WTC11 (cell line): ENCODE results near the gene NECTIN1. TPM values are rescaled to one million over a fixed set of nuclear protein-coding genes. Genes with fewer than 3 reads are reported as not detected.
A peak's percentile ranks its signal among the peaks of the same experiment; 100 is the strongest.

Experiments used
- ATAC-seq: fragments of 200-7000 bp; cut with Tn5 transposase; 2 replicates; pipeline ENCODE4 v1.10.0; 2021; ENCODE audit warnings: mild to moderate bottlenecking, moderate library complexity
- CTCF ChIA-PET: fragments of 300-600 bp; sonication (Branson Sonifier 250); formaldehyde crosslinking; loops from one replicate; lab custom pipeline; 2021; ENCODE audit warnings: antibody characterized with exemption; lab: Charles Lee
- POLR2A ChIA-PET: fragments of 350-600 bp; sonication (Branson Sonifier 250); formaldehyde crosslinking; loops from one replicate; lab custom pipeline; 2021; ENCODE audit warnings: antibody characterized with exemption; lab: Charles Lee
- DNase-seq: peaks from one replicate; pipeline ENCODE4 v3.0.0; 2021; ENCODE audit warnings: low spot score
- H3K27ac Mint-ChIP-seq: 2 replicates; pipeline ENCODE4 v1.8.0; 2021; ENCODE audit warnings: mixed read lengths
- H3K27me3 Mint-ChIP-seq: 2 replicates; pipeline ENCODE4 v1.8.0; 2021; ENCODE audit warnings: low read depth, mild to moderate bottlenecking, moderate library complexity, mixed read lengths
- H3K36me3 Mint-ChIP-seq: 2 replicates; pipeline ENCODE4 v1.8.0; 2021; ENCODE audit warnings: mixed read lengths
- H3K4me1 Mint-ChIP-seq: 2 replicates; pipeline ENCODE4 v1.8.0; 2022; ENCODE audit warnings: mixed read lengths
- H3K4me3 Mint-ChIP-seq: 2 replicates; pipeline ENCODE4 v1.8.0; 2021; ENCODE audit warnings: mild to moderate bottlenecking, moderate library complexity, mixed read lengths
- H3K9me3 Mint-ChIP-seq: 2 replicates; pipeline ENCODE4 v1.8.0; 2021; ENCODE audit warnings: mixed read lengths
- ATF1 ChIP-seq: sonication (generic); formaldehyde crosslinking; IDR thresholded peaks from 2 replicates; pipeline ENCODE4 v1.8.1; 2023; ENCODE audit warnings: mild to moderate bottlenecking, moderate library complexity, missing genetic modification reagents
- EMX1 ChIP-seq: fragments of 250-450 bp; sonication (Bioruptor Pico); IDR thresholded peaks from 2 replicates; pipeline ENCODE4 v1.8.0; 2021; ENCODE audit warnings: mild to moderate bottlenecking
- GTF2I ChIP-seq: fragments of 250-450 bp; sonication (Bioruptor Pico); conservative IDR thresholded peaks from 2 replicates; pipeline ENCODE4 v1.4.0; 2021; ENCODE audit warnings: mild to moderate bottlenecking
- NFYB ChIP-seq: sonication (generic); formaldehyde crosslinking; conservative IDR thresholded peaks from 2 replicates; pipeline ENCODE4 v1.8.0; 2022; ENCODE audit warnings: low read depth, missing genetic modification reagents
- RORB ChIP-seq: fragments of 250-450 bp; sonication (Bioruptor Pico); IDR thresholded peaks from 2 replicates; pipeline ENCODE4 v1.9.0; 2021; ENCODE audit warnings: mild to moderate bottlenecking
- ZNF121 ChIP-seq: sonication (generic); formaldehyde crosslinking; IDR thresholded peaks from 2 replicates; pipeline ENCODE4 v1.8.0; 2023; ENCODE audit warnings: missing genetic modification reagents
- ZNF232 ChIP-seq: sonication (generic); formaldehyde crosslinking; IDR thresholded peaks from 2 replicates; pipeline ENCODE4 v1.8.0; 2022; ENCODE audit warnings: mild to moderate bottlenecking, missing genetic modification reagents
- ZNF423 ChIP-seq: fragments of 250-450 bp; sonication (Bioruptor Pico); IDR thresholded peaks from 2 replicates; pipeline ENCODE4 v2.1.2; 2022; ENCODE audit warnings: mild to moderate bottlenecking, moderate library complexity
- total RNA-seq: library from RNA; stranded (reverse); gene quantifications from 3 replicates; pipeline ENCODE4 v1.2.3, GENCODE V29; 2021
- TF ChIP-seq, protein P1 (sequence below): sonication (generic); formaldehyde crosslinking; IDR thresholded peaks from 2 replicates; pipeline ENCODE4 v1.8.0; 2022; ENCODE audit warnings: mild to moderate bottlenecking, missing genetic modification reagents
- TF ChIP-seq, protein P2 (sequence below): sonication (generic); formaldehyde crosslinking; IDR thresholded peaks from 2 replicates; pipeline ENCODE4 v1.8.0; 2023; ENCODE audit warnings: missing genetic modification reagents, mild to moderate bottlenecking, borderline replicate concordance
- TF ChIP-seq, protein P3 (sequence below): sonication (generic); formaldehyde crosslinking; conservative IDR thresholded peaks from 2 replicates; pipeline ENCODE4 v1.8.1; 2022; ENCODE audit warnings: mild to moderate bottlenecking, missing genetic modification reagents
- TF ChIP-seq, protein P4 (sequence below): fragments of 250-450 bp; sonication (Bioruptor Pico); IDR thresholded peaks from 2 replicates; pipeline ENCODE4 v1.9.0; 2021; ENCODE audit warnings: mild to moderate bottlenecking, borderline replicate concordance

NECTIN1 gene
- total RNA-seq, 1 experiment from 2014 or later = 86.2 TPM

DNA sequence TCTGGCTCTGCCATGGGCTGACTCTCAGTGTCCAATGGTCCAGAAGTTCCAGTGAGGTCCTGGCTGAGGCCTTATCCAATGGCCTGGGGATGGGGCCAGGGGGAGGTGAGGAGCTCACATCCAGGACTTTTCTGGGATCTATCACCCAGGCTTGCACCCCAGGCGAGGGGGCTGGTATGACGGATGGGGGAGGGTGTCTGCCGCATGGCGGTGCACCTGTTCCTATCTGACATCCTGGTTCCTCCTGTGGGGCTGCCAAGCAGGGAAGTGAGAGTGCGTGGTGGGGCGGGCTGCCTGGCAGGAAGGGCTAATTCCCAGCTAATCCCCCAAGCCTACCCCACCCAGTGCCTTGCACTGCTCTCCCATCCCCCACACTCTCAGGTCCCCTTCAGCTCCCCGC lies 102.1 kb downstream of the NECTIN1 start:
- ChIA-PET CTCF (interaction anchor here (1.2 to 5.7 kb wide), 2 partner anchors 15 to 152 kb away, joined by 3 to 95 read pairs; no protein-coding TSS in a partner anchor), POLR2A (no interaction called here)
- DNase-seq (no peak), ATAC-seq (no peak)
- H3K27ac Mint-ChIP-seq = no peak overlapping the region
- peaks cover 44% of the 10 kb centered on the region for H3K4me1 Mint-ChIP-seq
- no peaks in the 10 kb centered on the region for H3K9me3 Mint-ChIP-seq
- peaks cover 4% of the 10 kb centered on the region for H3K27me3 Mint-ChIP-seq
- no peak overlapping the region for H3K4me3 Mint-ChIP-seq
- no peaks in the 10 kb centered on the region for H3K36me3 Mint-ChIP-seq
- TF ChIP-seq, protein P1, sequence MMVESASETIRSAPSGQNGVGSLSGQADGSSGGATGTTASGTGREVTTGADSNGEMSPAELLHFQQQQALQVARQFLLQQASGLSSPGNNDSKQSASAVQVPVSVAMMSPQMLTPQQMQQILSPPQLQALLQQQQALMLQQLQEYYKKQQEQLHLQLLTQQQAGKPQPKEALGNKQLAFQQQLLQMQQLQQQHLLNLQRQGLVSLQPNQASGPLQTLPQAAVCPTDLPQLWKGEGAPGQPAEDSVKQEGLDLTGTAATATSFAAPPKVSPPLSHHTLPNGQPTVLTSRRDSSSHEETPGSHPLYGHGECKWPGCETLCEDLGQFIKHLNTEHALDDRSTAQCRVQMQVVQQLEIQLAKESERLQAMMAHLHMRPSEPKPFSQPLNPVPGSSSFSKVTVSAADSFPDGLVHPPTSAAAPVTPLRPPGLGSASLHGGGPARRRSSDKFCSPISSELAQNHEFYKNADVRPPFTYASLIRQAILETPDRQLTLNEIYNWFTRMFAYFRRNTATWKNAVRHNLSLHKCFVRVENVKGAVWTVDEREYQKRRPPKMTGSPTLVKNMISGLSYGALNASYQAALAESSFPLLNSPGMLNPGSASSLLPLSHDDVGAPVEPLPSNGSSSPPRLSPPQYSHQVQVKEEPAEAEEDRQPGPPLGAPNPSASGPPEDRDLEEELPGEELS (CRISPR knock-in tag) = no peak
- TF ChIP-seq ZNF232 (no peak), EMX1 (no peak), ATF1 (CRISPR knock-in tag) (no peak), ZNF121 (CRISPR knock-in tag) (no peak), RORB (CRISPR knock-in tag) (no peak), NFYB (CRISPR knock-in tag) (no peak), GTF2I (no peak)
- TF ChIP-seq, protein P2, sequence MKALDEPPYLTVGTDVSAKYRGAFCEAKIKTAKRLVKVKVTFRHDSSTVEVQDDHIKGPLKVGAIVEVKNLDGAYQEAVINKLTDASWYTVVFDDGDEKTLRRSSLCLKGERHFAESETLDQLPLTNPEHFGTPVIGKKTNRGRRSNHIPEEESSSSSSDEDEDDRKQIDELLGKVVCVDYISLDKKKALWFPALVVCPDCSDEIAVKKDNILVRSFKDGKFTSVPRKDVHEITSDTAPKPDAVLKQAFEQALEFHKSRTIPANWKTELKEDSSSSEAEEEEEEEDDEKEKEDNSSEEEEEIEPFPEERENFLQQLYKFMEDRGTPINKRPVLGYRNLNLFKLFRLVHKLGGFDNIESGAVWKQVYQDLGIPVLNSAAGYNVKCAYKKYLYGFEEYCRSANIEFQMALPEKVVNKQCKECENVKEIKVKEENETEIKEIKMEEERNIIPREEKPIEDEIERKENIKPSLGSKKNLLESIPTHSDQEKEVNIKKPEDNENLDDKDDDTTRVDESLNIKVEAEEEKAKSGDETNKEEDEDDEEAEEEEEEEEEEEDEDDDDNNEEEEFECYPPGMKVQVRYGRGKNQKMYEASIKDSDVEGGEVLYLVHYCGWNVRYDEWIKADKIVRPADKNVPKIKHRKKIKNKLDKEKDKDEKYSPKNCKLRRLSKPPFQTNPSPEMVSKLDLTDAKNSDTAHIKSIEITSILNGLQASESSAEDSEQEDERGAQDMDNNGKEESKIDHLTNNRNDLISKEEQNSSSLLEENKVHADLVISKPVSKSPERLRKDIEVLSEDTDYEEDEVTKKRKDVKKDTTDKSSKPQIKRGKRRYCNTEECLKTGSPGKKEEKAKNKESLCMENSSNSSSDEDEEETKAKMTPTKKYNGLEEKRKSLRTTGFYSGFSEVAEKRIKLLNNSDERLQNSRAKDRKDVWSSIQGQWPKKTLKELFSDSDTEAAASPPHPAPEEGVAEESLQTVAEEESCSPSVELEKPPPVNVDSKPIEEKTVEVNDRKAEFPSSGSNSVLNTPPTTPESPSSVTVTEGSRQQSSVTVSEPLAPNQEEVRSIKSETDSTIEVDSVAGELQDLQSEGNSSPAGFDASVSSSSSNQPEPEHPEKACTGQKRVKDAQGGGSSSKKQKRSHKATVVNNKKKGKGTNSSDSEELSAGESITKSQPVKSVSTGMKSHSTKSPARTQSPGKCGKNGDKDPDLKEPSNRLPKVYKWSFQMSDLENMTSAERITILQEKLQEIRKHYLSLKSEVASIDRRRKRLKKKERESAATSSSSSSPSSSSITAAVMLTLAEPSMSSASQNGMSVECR (CRISPR knock-in tag) = no peak
- TF ChIP-seq, protein P3, sequence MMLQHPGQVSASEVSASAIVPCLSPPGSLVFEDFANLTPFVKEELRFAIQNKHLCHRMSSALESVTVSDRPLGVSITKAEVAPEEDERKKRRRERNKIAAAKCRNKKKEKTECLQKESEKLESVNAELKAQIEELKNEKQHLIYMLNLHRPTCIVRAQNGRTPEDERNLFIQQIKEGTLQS (CRISPR knock-in tag) = no peak
- TF ChIP-seq, all 79 proteins: peak for 0

DNA sequence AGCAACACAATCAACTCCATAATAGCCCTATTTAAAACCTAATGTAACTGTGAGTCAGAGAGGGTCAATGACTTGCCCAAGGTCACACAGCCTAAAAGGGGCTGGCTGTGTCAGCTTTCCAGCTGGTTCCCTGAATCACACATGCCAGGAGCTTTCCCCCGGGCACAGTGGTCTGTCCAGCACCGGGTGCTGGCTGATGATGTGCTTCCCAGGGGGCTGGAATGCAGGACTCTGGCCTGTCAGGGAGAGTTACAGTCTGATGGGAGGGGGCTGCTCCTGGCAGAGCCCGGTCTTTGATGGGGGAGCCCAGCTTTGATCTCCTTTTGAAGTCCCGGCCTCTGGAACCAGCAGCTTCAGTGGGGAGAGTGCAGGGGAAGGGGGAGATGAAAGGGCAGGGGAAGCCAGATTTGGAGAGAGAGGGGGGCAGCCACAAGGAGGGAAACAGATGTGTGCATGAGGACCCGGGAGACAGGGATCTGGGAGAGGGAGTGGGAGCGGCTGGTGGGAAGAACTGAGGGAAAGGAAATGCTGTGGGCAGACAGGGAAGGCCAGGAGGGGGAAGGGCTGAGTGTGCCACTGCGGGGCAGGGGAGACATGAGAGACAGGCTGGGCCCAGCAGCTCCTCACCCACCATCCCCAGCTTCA lies 102.7 kb downstream of the NECTIN1 start:
- Mint-ChIP-seq H3K36me3 (no peaks in the 10 kb centered on the region), H3K4me1 (peaks cover 44% of the 10 kb centered on the region), H3K27ac (no peak overlapping the region), H3K9me3 (no peaks in the 10 kb centered on the region), H3K4me3 (no peak overlapping the region), H3K27me3 (peaks cover 4% of the 10 kb centered on the region)
- CTCF ChIA-PET = interaction anchor here (0.6 to 5.7 kb wide), 6 partner anchors 16 to 542 kb away, joined by 3 to 95 read pairs (median 4); no protein-coding TSS in a partner anchor
- POLR2A ChIA-PET = no interaction called here
- no peak for ATAC-seq
- DNase-seq = no peak
- TF ChIP-seq NFYB (CRISPR knock-in tag) = no peak
- TF ChIP-seq, protein P4, sequence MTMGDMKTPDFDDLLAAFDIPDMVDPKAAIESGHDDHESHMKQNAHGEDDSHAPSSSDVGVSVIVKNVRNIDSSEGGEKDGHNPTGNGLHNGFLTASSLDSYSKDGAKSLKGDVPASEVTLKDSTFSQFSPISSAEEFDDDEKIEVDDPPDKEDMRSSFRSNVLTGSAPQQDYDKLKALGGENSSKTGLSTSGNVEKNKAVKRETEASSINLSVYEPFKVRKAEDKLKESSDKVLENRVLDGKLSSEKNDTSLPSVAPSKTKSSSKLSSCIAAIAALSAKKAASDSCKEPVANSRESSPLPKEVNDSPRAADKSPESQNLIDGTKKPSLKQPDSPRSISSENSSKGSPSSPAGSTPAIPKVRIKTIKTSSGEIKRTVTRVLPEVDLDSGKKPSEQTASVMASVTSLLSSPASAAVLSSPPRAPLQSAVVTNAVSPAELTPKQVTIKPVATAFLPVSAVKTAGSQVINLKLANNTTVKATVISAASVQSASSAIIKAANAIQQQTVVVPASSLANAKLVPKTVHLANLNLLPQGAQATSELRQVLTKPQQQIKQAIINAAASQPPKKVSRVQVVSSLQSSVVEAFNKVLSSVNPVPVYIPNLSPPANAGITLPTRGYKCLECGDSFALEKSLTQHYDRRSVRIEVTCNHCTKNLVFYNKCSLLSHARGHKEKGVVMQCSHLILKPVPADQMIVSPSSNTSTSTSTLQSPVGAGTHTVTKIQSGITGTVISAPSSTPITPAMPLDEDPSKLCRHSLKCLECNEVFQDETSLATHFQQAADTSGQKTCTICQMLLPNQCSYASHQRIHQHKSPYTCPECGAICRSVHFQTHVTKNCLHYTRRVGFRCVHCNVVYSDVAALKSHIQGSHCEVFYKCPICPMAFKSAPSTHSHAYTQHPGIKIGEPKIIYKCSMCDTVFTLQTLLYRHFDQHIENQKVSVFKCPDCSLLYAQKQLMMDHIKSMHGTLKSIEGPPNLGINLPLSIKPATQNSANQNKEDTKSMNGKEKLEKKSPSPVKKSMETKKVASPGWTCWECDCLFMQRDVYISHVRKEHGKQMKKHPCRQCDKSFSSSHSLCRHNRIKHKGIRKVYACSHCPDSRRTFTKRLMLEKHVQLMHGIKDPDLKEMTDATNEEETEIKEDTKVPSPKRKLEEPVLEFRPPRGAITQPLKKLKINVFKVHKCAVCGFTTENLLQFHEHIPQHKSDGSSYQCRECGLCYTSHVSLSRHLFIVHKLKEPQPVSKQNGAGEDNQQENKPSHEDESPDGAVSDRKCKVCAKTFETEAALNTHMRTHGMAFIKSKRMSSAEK (CRISPR knock-in tag) = no peak
- 0 out of 2 replicates have a peak, but pooled peaks have one; percentile 17 for TF ChIP-seq ZNF423 (CRISPR knock-in tag)
